Measurements from ENCODE around the gene CYYR1. TPM values are rescaled to one million over a fixed set of nuclear protein-coding genes. Genes with fewer than 3 reads are reported as not detected.

Gene CYYR1
- total RNA-seq, 4 donors from 2014 or later, result 8.9 to 28.4 (median 13.3) TPM

DNA sequence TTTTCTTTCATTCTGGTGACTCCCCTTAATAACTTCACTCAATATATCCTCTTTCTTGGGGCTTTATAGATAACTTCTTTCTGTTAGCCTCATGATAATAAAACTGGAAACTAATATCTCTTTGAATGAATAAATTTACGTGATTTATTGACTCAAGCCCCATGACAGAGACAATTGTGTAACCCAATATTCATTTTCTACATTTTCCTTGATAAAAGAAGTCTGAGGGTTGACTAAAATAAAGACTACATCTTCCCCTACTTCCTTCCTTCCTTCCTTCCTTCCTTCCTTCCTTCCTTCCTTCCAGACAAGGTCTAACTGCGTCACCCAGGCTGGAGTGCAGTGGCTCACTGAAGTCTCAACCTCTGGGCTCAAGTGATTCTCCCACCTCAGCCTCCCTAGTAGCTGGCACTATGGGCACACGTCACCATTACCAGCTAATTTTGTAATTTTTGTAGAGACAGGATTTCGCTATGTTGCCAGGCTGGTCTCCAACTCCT lies 85.1 kb downstream of the CYYR1 start:
- ATAC-seq, result no peak

GRCh38 chr21:26473471-26473870 lies 99.6 kb downstream of the CYYR1 start:
- no peaks in the 10 kb centered on the region for H3K9me3 ChIP-seq
- no peak for ATAC-seq
- no peaks in the 10 kb centered on the region for H3K36me3 ChIP-seq
- H3K27ac ChIP-seq, result no peak overlapping the region
- no peak overlapping the region for H3K4me3 ChIP-seq
- WGBS, 2 donors (ENCODE audit: low coverage in 1 of 2), result 91 to 92% methylated on average over 2 of the region's 2 CpGs
- no peaks in the 10 kb centered on the region for H3K4me1 ChIP-seq
- TF ChIP-seq POLR2A (IDR thresholded peaks at IDR 0.05) (no peak), POLR2AphosphoS5 (IDR thresholded peaks at IDR 0.05) (no peak)
- no peaks in the 10 kb centered on the region for H3K27me3 ChIP-seq

More for the DNA sequence above, 85.1 kb downstream of the CYYR1 start:
- H3K4me3 ChIP-seq, result no peak overlapping the region
- H3K27ac ChIP-seq, result no peak overlapping the region
- WGBS, 2 donors (ENCODE audit: low coverage in 1 of 2), result 93 to 100% methylated on average over 2 to 4 of the region's 4 CpGs
- no peaks in the 10 kb centered on the region for H3K9me3 ChIP-seq
- H3K4me1 ChIP-seq, result no peaks in the 10 kb centered on the region
- TF ChIP-seq POLR2AphosphoS5 (IDR thresholded peaks at IDR 0.05) (no peak), POLR2A (IDR thresholded peaks at IDR 0.05) (no peak), EP300 (IDR thresholded peaks at IDR 0.05) (no peak)
- TF ChIP-seq, protein P1, sequence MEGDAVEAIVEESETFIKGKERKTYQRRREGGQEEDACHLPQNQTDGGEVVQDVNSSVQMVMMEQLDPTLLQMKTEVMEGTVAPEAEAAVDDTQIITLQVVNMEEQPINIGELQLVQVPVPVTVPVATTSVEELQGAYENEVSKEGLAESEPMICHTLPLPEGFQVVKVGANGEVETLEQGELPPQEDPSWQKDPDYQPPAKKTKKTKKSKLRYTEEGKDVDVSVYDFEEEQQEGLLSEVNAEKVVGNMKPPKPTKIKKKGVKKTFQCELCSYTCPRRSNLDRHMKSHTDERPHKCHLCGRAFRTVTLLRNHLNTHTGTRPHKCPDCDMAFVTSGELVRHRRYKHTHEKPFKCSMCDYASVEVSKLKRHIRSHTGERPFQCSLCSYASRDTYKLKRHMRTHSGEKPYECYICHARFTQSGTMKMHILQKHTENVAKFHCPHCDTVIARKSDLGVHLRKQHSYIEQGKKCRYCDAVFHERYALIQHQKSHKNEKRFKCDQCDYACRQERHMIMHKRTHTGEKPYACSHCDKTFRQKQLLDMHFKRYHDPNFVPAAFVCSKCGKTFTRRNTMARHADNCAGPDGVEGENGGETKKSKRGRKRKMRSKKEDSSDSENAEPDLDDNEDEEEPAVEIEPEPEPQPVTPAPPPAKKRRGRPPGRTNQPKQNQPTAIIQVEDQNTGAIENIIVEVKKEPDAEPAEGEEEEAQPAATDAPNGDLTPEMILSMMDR (IDR thresholded peaks at IDR 0.05), result no peak
- H3K36me3 ChIP-seq, result no peaks in the 10 kb centered on the region
- no peaks in the 10 kb centered on the region for H3K27me3 ChIP-seq

GRCh38 chr21:26471099-26471471 lies 102.0 kb downstream of the CYYR1 start:
- no peaks in the 10 kb centered on the region for H3K9me3 ChIP-seq
- WGBS, 2 donors (ENCODE audit: low coverage in 1 of 2), result 18 to 47% methylated on average over 3 to 5 of the region's 5 CpGs
- H3K4me3 ChIP-seq, result no peak overlapping the region
- ATAC-seq, result no peak
- no peaks in the 10 kb centered on the region for H3K27me3 ChIP-seq
- H3K36me3 ChIP-seq, result no peaks in the 10 kb centered on the region
- H3K27ac ChIP-seq, result no peak overlapping the region
- TF ChIP-seq, protein P1 (IDR thresholded peaks at IDR 0.05), result no peak
- no peak for TF ChIP-seq POLR2A (IDR thresholded peaks at IDR 0.05)
- TF ChIP-seq POLR2AphosphoS5 (IDR thresholded peaks at IDR 0.05), result no peak
- no peak for TF ChIP-seq EP300 (IDR thresholded peaks at IDR 0.05)
- no peaks in the 10 kb centered on the region for H3K4me1 ChIP-seq

DNA sequence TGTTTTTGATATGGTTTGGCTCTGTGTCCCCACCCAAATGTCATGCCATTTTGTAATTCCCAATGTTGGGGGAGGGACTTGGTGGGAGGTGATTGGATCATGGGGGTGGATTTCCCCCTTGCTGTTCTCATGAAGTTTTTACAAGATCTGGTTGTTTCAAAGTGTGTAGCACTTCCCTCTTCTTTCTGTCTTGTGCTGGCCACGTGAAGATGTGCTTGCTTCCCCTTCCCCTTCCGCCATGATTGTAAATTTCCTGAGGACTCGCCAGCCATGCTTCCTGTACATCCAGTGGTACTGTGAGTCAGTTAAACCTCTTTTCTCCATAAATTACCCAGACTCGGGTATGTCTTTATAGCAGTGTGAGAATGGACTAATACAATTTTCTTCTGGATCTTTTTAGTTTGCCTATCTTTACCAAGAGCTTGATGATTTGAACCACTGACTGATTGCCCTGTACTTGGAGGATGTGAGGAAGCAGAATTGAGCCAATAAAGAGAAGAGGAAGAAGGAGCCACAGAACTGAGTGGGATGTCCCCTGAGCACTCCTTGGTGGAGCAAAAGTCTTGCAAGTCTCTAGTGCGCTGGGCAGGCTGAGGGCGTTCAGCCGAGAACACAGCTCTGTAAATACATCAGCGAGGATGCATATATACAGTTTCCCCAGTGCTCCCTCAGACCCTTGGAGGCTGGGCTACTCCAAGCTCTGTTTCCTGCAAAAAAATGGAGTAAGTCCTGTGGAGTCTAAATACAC lies 102.6 kb downstream of the CYYR1 start:
- no peak for ATAC-seq
- no peak overlapping the region for H3K4me3 ChIP-seq
- H3K9me3 ChIP-seq, result no peaks in the 10 kb centered on the region
- WGBS, 2 donors (ENCODE audit: low coverage in 1 of 2), result 80 to 86% methylated on average over 1 to 3 of the region's 8 CpGs
- H3K4me1 ChIP-seq, result no peaks in the 10 kb centered on the region
- no peaks in the 10 kb centered on the region for H3K36me3 ChIP-seq
- H3K27me3 ChIP-seq, result no peaks in the 10 kb centered on the region
- TF ChIP-seq, protein P1 (IDR thresholded peaks at IDR 0.05), result no peak
- TF ChIP-seq EP300 (IDR thresholded peaks at IDR 0.05), result no peak
- no peak for TF ChIP-seq POLR2AphosphoS5 (IDR thresholded peaks at IDR 0.05)
- TF ChIP-seq POLR2A (IDR thresholded peaks at IDR 0.05), result no peak
- H3K27ac ChIP-seq, result no peak overlapping the region

DNA sequence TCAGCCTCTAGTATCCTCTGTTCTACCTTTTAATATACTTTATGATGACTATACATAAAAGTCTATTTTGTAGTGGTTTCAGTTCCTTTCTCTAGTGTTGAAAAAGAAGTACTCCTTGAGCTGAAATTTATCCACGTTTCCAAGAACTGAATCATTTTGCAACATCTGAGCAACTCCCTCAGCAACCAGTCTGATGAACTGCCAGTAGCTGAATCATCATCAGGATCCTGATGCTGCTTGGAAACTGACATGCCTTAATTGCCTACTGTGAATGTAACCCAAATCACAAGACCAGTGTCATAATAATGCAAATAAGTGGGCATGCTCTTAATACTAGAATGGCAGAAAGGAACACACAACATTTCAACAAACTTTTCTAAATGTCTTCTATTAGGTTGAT lies 103.3 kb downstream of the CYYR1 start:
- Histone ChIP-seq H3K27ac (no peak overlapping the region), H3K9me3 (no peaks in the 10 kb centered on the region), H3K36me3 (no peaks in the 10 kb centered on the region), H3K4me3 (no peak overlapping the region), H3K4me1 (no peaks in the 10 kb centered on the region), H3K27me3 (no peaks in the 10 kb centered on the region)
- 20 to 44% methylated on average over 1 of the region's 1 CpG for WGBS, 2 donors (ENCODE audit: low coverage in 1 of 2)
- TF ChIP-seq, protein P1 (IDR thresholded peaks at IDR 0.05), result no peak
- no peak for TF ChIP-seq EP300 (IDR thresholded peaks at IDR 0.05)
- TF ChIP-seq POLR2AphosphoS5 (IDR thresholded peaks at IDR 0.05), result no peak
- no peak for TF ChIP-seq POLR2A (IDR thresholded peaks at IDR 0.05)
- peak; percentile 82 for ATAC-seq

Measured in gastroesophageal sphincter (tissue), 4 donors.